H9 (cell line): Measurements from ENCODE around the gene NUAK2. TPM values are rescaled to one million over a fixed set of nuclear protein-coding genes. Genes with fewer than 3 reads are reported as not detected.

Experiments
- DNase-seq: peaks from one replicate; pipeline ENCODE4 v3.0.0-alpha.2; 2017
- H2AFZ ChIP-seq: one replicate; pipeline ENCODE4 v1.6.1; 2013; ENCODE audit warnings: mild to moderate bottlenecking, low read length, control low read depth, moderate library complexity
- H2AK5ac ChIP-seq: 2 replicates; pipeline ENCODE4 v1.6.1; 2013; ENCODE audit warnings: low read length, control low read depth, mixed read lengths; ENCODE audit not compliant: insufficient read length
- H2BK120ac ChIP-seq: one replicate; pipeline ENCODE4 v1.6.1; 2013; ENCODE audit warnings: low read depth, mild to moderate bottlenecking, low read length, control low read depth, inconsistent platforms; ENCODE audit not compliant: poor library complexity, severe bottlenecking
- H2BK12ac ChIP-seq: 2 replicates; pipeline ENCODE4 v1.6.1; 2013; ENCODE audit warnings: low read length, control low read depth, mixed read lengths, low read depth; ENCODE audit not compliant: insufficient read length
- H2BK15ac ChIP-seq: 2 replicates; pipeline ENCODE4 v1.6.1; 2013; ENCODE audit warnings: low read depth, low read length, control low read depth
- H2BK20ac ChIP-seq: one replicate; pipeline ENCODE4 v1.6.1; 2013; ENCODE audit warnings: low read depth, mild to moderate bottlenecking, low read length, control low read depth, inconsistent platforms; ENCODE audit not compliant: poor library complexity, severe bottlenecking
- H2BK5ac ChIP-seq: 2 replicates; pipeline ENCODE4 v1.6.1; 2013; ENCODE audit warnings: low read length, control low read depth, mixed read lengths; ENCODE audit not compliant: insufficient read length
- H3K14ac ChIP-seq: 2 replicates; pipeline ENCODE4 v1.6.1; 2013; ENCODE audit warnings: low read length, control low read depth; ENCODE audit not compliant: insufficient read depth
- H3K18ac ChIP-seq: 2 replicates; pipeline ENCODE4 v1.6.1; 2013; ENCODE audit warnings: low read depth, mild to moderate bottlenecking, mixed read lengths, low read length, control low read depth; ENCODE audit not compliant: insufficient read length
- H3K23ac ChIP-seq: 2 replicates; pipeline ENCODE4 v1.6.1; 2013; ENCODE audit warnings: low read length, control low read depth, mixed read lengths, low read depth; ENCODE audit not compliant: insufficient read length
- H3K23me2 ChIP-seq: 2 replicates; pipeline ENCODE4 v1.6.1; 2013; ENCODE audit warnings: low read depth, mild to moderate bottlenecking, mixed read lengths, low read length, control low read depth; ENCODE audit not compliant: insufficient read length, poor library complexity, severe bottlenecking
- H3K27ac ChIP-seq: 2 replicates; pipeline ENCODE4 v1.5.1; 2013; ENCODE audit warnings: low read length, control low read depth, mixed read lengths, low read depth; ENCODE audit not compliant: insufficient read length
- H3K27me3 ChIP-seq: 2 replicates; pipeline ENCODE4 v1.6.1; 2013; ENCODE audit warnings: low read length, control low read depth, inconsistent platforms; ENCODE audit not compliant: insufficient read depth
- H3K4ac ChIP-seq: 2 replicates; pipeline ENCODE4 v1.6.1; 2013; ENCODE audit warnings: low read depth, mild to moderate bottlenecking, control low read depth, inconsistent platforms, low read length, moderate library complexity
- H3K4me1 ChIP-seq: 2 replicates; pipeline ENCODE4 v1.6.1; 2013; ENCODE audit warnings: low read length, control low read depth, inconsistent platforms; ENCODE audit not compliant: insufficient read depth
- H3K4me2 ChIP-seq: 2 replicates; pipeline ENCODE4 v1.6.1; 2013; ENCODE audit warnings: low read length, control low read depth, mixed read lengths; ENCODE audit not compliant: insufficient read length, insufficient read depth
- H3K56ac ChIP-seq: 2 replicates; pipeline ENCODE4 v1.6.1; 2013; ENCODE audit warnings: low read depth, mild to moderate bottlenecking, mixed read lengths, low read length, control low read depth; ENCODE audit not compliant: insufficient read length
- H3K79me1 ChIP-seq: 2 replicates; pipeline ENCODE4 v1.6.1; 2013; ENCODE audit warnings: low read depth, mild to moderate bottlenecking, moderate library complexity, low read length, control low read depth, inconsistent platforms; ENCODE audit not compliant: insufficient read depth, poor library complexity, severe bottlenecking
- H3K79me2 ChIP-seq: 2 replicates; pipeline ENCODE4 v1.6.1; 2013; ENCODE audit warnings: low read length, control low read depth, inconsistent platforms; ENCODE audit not compliant: insufficient read depth
- H3K9ac ChIP-seq: 2 replicates; pipeline ENCODE4 v1.6.1; 2013; ENCODE audit warnings: low read length, control low read depth, mixed read lengths; ENCODE audit not compliant: insufficient read length; ENCODE audit errors: extremely low read depth
- H3K9me3 ChIP-seq: one replicate; pipeline ENCODE4 v1.6.1; 2013; ENCODE audit warnings: low read depth, low read length, inconsistent platforms; ENCODE audit not compliant: control insufficient read depth
- H3T11ph ChIP-seq: one replicate; pipeline ENCODE4 v1.6.1; 2013; ENCODE audit warnings: mild to moderate bottlenecking, low read length, control low read depth, inconsistent platforms
- H4K20me1 ChIP-seq: one replicate; pipeline ENCODE4 v1.6.1; 2013; ENCODE audit not compliant: control insufficient read depth, insufficient read length, insufficient read depth
- H4K5ac ChIP-seq: 2 replicates; pipeline ENCODE4 v1.6.1; 2013; ENCODE audit warnings: low read depth, mild to moderate bottlenecking, mixed read lengths, low read length, control low read depth; ENCODE audit not compliant: insufficient read length
- H4K8ac ChIP-seq: replicated peaks from 2 replicates; pipeline ENCODE4 v1.6.1; 2013; ENCODE audit warnings: low read length, control low read depth, mixed read lengths, low read depth; ENCODE audit not compliant: insufficient read length
- H4K91ac ChIP-seq: 2 replicates; pipeline ENCODE4 v1.6.1; 2013; ENCODE audit warnings: low read depth, mild to moderate bottlenecking, moderate library complexity, mixed read lengths, low read length, control low read depth; ENCODE audit not compliant: insufficient read length
- H3K27ac Mint-ChIP-seq, 3 experiments: 2 replicates in 2 of 3; 3 replicates in 1 of 3; pipeline ENCODE4 v1.8.0; 2020 to 2021; ENCODE audit warnings: mixed read lengths in 3 of 3, mild to moderate bottlenecking in 1 of 3, moderate library complexity in 1 of 3
- H3K27me3 Mint-ChIP-seq: 2 replicates; pipeline ENCODE4 v1.8.0; 2021; ENCODE audit warnings: low read depth, mild to moderate bottlenecking, moderate library complexity, mixed read lengths
- H3K36me3 Mint-ChIP-seq, 3 experiments: 2 replicates in 2 of 3; 3 replicates in 1 of 3; pipeline ENCODE4 v1.8.0; 2020 to 2021; ENCODE audit warnings: low read depth in 3 of 3, mixed read lengths in 3 of 3; ENCODE audit not compliant: insufficient read depth in 1 of 3
- H3K4me1 Mint-ChIP-seq, 2 experiments: 2 replicates each; pipeline ENCODE4 v1.8.0; 2020; ENCODE audit warnings: mixed read lengths in 2 of 2
- H3K4me3 Mint-ChIP-seq, 2 experiments: 2 replicates in 1 of 2; 3 replicates in 1 of 2; pipeline ENCODE4 v1.8.0; 2020 to 2021; ENCODE audit warnings: mild to moderate bottlenecking in 2 of 2, mixed read lengths in 2 of 2, moderate library complexity in 1 of 2
- H3K9me3 Mint-ChIP-seq, 2 experiments: 2 replicates in 1 of 2; 3 replicates in 1 of 2; pipeline ENCODE4 v1.8.0; 2020; ENCODE audit warnings: mild to moderate bottlenecking in 2 of 2, mixed read lengths in 2 of 2, moderate library complexity in 1 of 2
- WGBS: extraction: QIAGEN DNeasy Blood & Tissue Kit; methylation state at CpG from one replicate; pipeline ENCODE4 v1.1.7; 2013; ENCODE audit warnings: missing lambda C conversion rate, low lambda C conversion rate, mixed read lengths; ENCODE audit not compliant: insufficient read length; ENCODE audit errors: extremely low coverage; 5-methylcytosine and 5-hydroxymethylcytosine counted together
- total RNA-seq: library from RNA; stranded (reverse); gene quantifications from 2 replicates; pipeline ENCODE4 v1.2.1, GENCODE V29; 2021
- TF ChIP-seq, protein P1 (sequence below): fragments of 200-600 bp; sonication (generic); conservative IDR thresholded peaks from 3 replicates; pipeline ENCODE4 v1.8.0; 2021; ENCODE audit warnings: antibody characterized with exemption, mild to moderate bottlenecking

The NUAK2 gene
- total RNA-seq, 1 experiment from 2014 or later: 15.4 TPM

DNA sequence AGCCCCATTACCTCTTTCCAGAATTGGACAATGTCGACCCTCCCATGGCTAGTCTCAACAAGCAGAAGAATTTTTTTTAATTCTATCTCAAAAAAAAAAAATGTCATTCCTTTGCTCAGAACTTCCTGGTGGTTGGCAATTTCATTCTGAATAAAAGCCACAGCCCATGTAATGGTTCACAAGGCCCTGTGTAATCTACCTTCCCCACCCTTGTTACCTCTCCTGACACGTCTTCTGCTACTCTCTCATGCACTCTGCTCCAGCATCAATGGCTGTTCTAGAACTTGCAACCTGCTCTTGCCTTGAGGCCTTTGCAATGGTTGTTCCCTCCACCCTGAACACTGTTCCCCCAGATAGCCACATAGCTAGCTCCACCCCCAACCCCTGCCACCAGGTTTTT lies 25.4 kb downstream of the NUAK2 start:
- no peak overlapping the region for H3K18ac ChIP-seq

More for the DNA sequence above, 25.4 kb downstream of the NUAK2 start:
- no peak overlapping the region for H2BK20ac ChIP-seq
- no peak overlapping the region for H4K8ac ChIP-seq
- no peaks in the 10 kb centered on the region for H4K20me1 ChIP-seq
- Mint-ChIP-seq H3K9me3 (no peaks in the 10 kb centered on the region; a peak in 1 of 5 replicates), H3K27me3 (no peaks in the 10 kb centered on the region), H3K4me1 (peaks cover 63 to 76% of the 10 kb centered on the region in 2 experiments), H3K4me3 (no peak overlapping the region), H3K27ac (peak overlapping the region; percentile 14 to 100 (median 96); a peak in 4 of 7 replicates), H3K36me3 (no peaks in the 10 kb centered on the region; a peak in 1 of 7 replicates)
- no peak overlapping the region for H2AK5ac ChIP-seq
- H2AFZ ChIP-seq: no peak overlapping the region
- H3K27me3 ChIP-seq: no peaks in the 10 kb centered on the region
- no peak overlapping the region for H3K56ac ChIP-seq
- H3K9me3 ChIP-seq: no peaks in the 10 kb centered on the region
- H3K79me2 ChIP-seq: no peaks in the 10 kb centered on the region
- no peak overlapping the region for H3K27ac ChIP-seq
- H3K14ac ChIP-seq: no peak overlapping the region
- no CpG with 5 or more reads among the region's 2 CpGs for WGBS
- H4K5ac ChIP-seq: no peak overlapping the region
- H4K91ac ChIP-seq: no peak overlapping the region
- peaks cover 20% of the 10 kb centered on the region for H3K4me1 ChIP-seq
- H3T11ph ChIP-seq: no peak overlapping the region
- no peak overlapping the region for H3K4ac ChIP-seq
- peak overlapping the region; percentile 65 for H2BK120ac ChIP-seq
- no peak overlapping the region for H3K9ac ChIP-seq
- H3K23ac ChIP-seq: no peak overlapping the region
- H3K4me2 ChIP-seq: no peak overlapping the region
- H3K23me2 ChIP-seq: peaks cover 4% of the 10 kb centered on the region
- no peak for DNase-seq
- no peak overlapping the region for H2BK15ac ChIP-seq
- TF ChIP-seq, protein P1, sequence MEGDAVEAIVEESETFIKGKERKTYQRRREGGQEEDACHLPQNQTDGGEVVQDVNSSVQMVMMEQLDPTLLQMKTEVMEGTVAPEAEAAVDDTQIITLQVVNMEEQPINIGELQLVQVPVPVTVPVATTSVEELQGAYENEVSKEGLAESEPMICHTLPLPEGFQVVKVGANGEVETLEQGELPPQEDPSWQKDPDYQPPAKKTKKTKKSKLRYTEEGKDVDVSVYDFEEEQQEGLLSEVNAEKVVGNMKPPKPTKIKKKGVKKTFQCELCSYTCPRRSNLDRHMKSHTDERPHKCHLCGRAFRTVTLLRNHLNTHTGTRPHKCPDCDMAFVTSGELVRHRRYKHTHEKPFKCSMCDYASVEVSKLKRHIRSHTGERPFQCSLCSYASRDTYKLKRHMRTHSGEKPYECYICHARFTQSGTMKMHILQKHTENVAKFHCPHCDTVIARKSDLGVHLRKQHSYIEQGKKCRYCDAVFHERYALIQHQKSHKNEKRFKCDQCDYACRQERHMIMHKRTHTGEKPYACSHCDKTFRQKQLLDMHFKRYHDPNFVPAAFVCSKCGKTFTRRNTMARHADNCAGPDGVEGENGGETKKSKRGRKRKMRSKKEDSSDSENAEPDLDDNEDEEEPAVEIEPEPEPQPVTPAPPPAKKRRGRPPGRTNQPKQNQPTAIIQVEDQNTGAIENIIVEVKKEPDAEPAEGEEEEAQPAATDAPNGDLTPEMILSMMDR: no peak
- no peak overlapping the region for H2BK5ac ChIP-seq
- no peak overlapping the region for H2BK12ac ChIP-seq
- no peaks in the 10 kb centered on the region for H3K79me1 ChIP-seq
